Measurements from ENCODE around the gene FBXO31.

DNA sequence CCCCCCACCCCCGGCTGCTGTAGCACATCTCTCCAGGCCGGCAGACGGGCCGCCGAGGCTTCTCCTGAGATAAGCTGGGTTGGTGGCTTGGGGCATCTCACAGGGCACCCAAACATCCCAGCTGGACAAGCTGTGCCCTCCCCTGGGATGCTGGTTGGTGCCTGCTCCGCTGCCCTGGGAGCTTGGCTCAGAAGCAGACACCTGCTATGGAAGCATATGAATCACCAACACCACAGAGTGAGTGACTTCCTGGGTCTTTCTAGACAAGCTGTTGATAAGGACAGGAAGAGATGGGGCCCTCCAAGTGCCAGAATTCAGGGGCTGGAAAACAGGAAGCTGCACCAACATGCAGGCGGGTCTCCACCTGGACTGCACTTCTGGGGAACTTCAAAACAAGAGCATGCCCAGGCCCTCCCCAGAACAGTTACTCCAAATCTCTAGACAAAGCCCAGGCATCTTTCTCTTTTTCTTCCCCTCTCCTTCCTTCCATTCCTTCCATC, 80.1 kb downstream of the FBXO31 start:
- TF ChIP-seq, protein P1, sequence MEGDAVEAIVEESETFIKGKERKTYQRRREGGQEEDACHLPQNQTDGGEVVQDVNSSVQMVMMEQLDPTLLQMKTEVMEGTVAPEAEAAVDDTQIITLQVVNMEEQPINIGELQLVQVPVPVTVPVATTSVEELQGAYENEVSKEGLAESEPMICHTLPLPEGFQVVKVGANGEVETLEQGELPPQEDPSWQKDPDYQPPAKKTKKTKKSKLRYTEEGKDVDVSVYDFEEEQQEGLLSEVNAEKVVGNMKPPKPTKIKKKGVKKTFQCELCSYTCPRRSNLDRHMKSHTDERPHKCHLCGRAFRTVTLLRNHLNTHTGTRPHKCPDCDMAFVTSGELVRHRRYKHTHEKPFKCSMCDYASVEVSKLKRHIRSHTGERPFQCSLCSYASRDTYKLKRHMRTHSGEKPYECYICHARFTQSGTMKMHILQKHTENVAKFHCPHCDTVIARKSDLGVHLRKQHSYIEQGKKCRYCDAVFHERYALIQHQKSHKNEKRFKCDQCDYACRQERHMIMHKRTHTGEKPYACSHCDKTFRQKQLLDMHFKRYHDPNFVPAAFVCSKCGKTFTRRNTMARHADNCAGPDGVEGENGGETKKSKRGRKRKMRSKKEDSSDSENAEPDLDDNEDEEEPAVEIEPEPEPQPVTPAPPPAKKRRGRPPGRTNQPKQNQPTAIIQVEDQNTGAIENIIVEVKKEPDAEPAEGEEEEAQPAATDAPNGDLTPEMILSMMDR (IDR thresholded peaks at IDR 0.05): no peak
- no peak for TF ChIP-seq POLR2A (IDR thresholded peaks at IDR 0.05)
- no peak for TF ChIP-seq POLR2AphosphoS5 (IDR thresholded peaks at IDR 0.05)
